Epithelial cell of proximal tubule (primary cell): ENCODE measurements around the gene HECTD2. TPM values are rescaled to one million over a fixed set of nuclear protein-coding genes. Genes with fewer than 3 reads are reported as not detected.
"Not testable (repeated sequence)": the region's sequence is repeated elsewhere in the genome, so short reads cannot be mapped to it uniquely, and the experiment has no call there.

ENCODE experiments used
- DNase-seq: peaks from one replicate; pipeline ENCODE4 v3.0.0-alpha.2; 2011; ENCODE audit warnings: low read depth
- H3K4me3 ChIP-seq: 2 replicates; pipeline ENCODE4 v1.5.1; 2011; ENCODE audit warnings: low read depth, mild to moderate bottlenecking, low read length
- CTCF ChIP-seq: conservative IDR thresholded peaks from 2 replicates; pipeline ENCODE4 v1.5.1; 2012; ENCODE audit warnings: low read depth, mild to moderate bottlenecking, low read length
- total RNA-seq: library from RNA; depleted of rRNA; stranded (reverse); fragments of >200 nt; gene quantifications from 2 replicates; pipeline ENCODE4 v1.2.3, GENCODE V29; 2015

Gene HECTD2
- total RNA-seq, 1 donor from 2014 or later, result 3.7 TPM

DNA sequence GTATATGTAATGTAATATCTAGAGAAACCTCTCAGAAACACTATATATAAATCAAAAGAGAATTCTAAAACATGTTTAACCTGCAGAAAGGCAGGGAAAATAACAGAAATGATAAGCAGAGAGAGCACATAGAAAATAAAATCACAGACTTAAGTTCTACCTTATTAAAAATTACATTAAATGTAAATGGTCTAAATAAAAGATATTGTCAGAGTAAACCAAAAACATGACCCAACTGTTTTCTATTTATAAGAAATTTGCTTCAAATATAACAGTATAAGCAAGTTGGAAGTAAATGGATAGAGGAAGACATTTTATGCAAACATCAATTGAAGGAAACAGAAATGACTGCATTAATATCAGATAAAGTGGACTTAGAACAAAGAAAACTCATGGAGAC, 43.4 kb downstream of the HECTD2 start:
- DNase-seq, result no peak
- no peak for TF ChIP-seq CTCF
- H3K4me3 ChIP-seq, result no peak overlapping the region

DNA sequence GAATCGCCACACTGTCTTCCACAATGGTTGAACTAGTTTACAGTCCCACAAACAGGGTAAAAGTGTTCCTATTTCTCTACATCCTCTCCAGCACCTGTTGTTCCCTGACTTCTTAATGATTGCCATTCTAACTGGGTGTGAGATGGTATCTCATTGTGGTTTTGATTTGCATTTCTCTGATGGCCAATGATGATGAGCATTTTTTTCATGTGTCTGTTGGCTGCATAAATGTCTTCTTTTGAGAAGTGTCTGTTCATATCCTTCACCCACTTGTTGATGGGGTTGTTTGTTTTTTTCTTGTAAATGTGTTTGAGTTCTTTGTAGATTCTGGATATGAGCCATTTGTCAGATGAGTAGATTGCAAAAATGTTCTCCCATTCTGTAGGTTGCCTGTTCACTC, 45.0 kb downstream of the HECTD2 start:
- DNase-seq, H3K4me3 ChIP-seq: not testable (repeated sequence)

DNA sequence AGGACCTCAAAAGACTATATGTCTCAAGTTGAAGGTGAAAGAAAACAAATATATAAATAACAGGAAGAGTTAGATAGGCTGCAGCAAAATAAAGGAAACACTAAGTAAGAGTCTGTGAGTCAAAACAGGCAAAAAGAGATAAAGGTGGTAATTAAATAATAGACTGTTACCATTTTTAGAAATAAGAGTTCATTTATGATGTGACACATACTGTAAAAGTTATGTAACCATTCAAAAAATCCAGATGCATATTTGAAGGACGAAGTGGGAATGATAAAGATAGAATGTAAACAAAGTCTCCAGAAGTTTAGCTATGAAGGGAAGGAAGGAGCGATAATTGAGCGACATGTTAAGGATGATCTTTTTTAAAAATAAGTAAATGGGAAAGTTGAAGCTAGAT, 50.5 kb downstream of the HECTD2 start:
- DNase-seq, result no peak
- no peak overlapping the region for H3K4me3 ChIP-seq
- no peak for TF ChIP-seq CTCF

DNA sequence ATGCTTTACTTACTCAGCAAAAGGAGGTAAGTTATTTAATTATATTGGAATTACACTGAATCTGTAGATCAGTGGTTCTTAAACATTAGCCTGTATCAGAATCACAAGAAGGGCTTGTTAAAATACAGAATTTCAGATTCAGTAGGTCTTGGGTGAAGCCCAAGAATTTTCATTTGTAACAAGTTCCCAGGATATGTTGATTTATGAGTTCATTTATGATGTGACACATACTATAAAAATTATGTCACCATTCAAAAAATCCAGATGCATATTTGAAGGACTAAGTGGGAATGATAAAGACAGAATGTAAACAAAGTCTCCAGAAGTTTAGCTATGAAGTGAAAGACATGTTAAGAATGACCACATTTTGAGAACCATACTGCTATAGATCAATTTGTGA, 52.3 kb downstream of the HECTD2 start:
- TF ChIP-seq CTCF, result no peak
- no peak overlapping the region for H3K4me3 ChIP-seq
- no peak for DNase-seq

DNA sequence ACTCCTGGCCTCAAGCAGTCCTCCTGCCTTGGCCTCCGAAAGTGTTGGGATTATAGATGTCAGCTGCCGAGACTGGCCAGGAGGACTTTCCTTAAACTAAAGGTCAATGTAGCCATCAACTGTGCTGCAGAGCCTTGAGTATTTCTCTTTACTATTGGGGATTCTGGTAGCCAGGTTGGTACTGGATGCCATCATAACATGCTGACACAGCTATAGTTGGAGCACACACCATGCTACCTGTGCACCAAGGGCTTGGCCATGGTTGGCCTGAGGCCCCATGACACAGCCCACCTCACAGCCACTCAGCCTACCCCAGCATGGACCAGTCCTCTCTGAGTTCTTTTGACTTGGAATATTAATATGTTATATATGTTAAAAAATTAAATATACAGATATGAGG, 54.4 kb downstream of the HECTD2 start:
- no peak for DNase-seq
- no peak overlapping the region for H3K4me3 ChIP-seq
- TF ChIP-seq CTCF, result no peak

- TF ChIP-seq CTCF, result no peak
- no peak for DNase-seq
- no peak overlapping the region for H3K4me3 ChIP-seq
Observed at GRCh38 chr10:91465261-91465660, 55.1 kb downstream of the HECTD2 start.

GRCh38 chr10:91467114-91467513, 57.0 kb downstream of the HECTD2 start:
- TF ChIP-seq CTCF, result no peak
- DNase-seq, result no peak
- no peak overlapping the region for H3K4me3 ChIP-seq

DNA sequence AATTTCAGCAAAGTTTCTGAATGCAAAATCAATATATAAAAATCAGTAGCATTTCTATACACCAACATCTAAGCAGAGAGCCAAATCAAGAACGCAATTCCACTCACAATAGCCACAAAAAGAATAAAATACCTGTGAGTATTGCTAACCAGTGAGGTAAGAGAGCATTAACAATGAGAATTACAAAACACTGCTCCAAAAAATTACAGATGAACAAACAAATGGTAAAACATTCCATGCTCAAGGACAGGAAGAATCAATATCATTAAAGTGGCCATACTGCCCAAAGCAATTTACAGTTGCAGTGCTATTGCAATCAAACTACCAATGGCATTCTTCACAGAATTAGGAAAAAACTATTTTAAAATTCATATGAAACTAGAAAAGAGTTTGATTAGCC, 61.5 kb downstream of the HECTD2 start:
- no peak for DNase-seq
- no peak overlapping the region for H3K4me3 ChIP-seq
- no peak for TF ChIP-seq CTCF
